NCI-H2227 (cell line): ENCODE data around the gene NDUFS1.
A peak's percentile ranks its signal among the peaks of the same experiment; 100 is the strongest.
"Not testable (repeated sequence)": the region's sequence is repeated elsewhere in the genome, so short reads cannot be mapped to it uniquely, and the experiment has no call there.

ENCODE experiments used
- DNase-seq: peaks from one replicate; lab custom pipeline; 2025; ENCODE audit not compliant: unreplicated experiment; lab: John Stamatoyannopoulos, UW

NDUFS1 gene

DNA sequence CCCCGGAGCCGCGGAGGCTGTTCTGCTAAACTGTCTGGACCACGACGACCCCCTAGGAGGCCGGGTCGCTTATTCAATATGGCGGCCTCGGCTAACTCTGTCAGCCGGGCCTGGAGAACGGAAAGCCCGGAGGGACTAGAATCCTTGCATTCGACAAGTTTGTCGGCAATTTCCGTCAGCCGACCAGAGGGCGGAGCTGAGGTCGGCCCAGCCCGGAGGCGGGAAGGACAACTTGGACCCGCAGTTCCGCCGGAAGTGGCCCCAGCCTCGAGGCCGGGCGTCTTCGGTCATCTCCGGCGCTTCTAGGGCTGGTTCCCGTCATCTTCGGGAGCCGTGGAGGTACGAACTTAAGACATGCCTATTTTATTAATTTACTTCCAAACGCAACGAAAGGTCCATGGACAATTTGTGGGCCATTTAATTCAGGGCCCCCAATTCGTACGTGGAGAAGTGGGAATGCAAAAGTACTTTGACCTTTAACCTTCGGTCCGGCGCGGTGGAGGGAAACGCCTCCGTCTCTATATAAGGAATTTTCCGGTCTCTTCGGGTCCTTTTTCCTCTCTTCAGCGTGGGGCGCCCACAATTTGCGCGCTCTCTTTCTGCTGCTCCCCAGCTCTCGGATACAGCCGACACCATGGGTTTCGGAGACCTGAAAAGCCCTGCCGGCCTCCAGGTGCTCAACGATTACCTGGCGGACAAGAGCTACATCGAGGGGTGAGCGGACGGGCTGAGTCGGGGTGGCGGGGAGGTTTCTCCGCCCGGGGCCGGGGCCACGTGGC lies at the start of gene NDUFS1, which contains the start of gene EEF1B2:
Gene NDUFS1 (minus strand): TSS at position 99 of the 779 bp plus-strand sequence. CDS start 5,766 bp downstream, outside the sequence.
Gene EEF1B2 (plus strand): TSS at position 550 of the 779 bp plus-strand sequence. CDS start 85 bp downstream, at position 635.
- DNase-seq: peak; percentile 100

DNA sequence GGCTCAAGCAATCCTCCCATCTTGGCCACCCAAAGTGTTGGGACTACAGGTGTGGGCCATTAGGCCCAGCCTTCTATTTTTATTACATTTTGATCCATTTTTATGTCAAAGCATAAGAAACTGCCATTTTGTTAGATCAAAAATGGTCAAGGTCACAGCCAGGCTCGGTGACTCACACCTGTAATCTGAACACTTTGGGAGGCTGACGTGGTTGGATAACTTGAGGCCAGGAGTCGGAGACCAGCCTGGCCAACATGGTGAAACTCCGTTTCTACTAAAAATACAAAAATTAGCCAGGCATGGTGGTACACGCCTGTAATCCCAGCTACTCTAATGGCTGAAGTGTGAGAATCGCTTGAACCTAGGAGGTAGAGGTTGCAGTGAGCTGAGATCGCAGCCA lies 49.7 kb upstream of the NDUFS1 start:
- no peak for DNase-seq

DNA sequence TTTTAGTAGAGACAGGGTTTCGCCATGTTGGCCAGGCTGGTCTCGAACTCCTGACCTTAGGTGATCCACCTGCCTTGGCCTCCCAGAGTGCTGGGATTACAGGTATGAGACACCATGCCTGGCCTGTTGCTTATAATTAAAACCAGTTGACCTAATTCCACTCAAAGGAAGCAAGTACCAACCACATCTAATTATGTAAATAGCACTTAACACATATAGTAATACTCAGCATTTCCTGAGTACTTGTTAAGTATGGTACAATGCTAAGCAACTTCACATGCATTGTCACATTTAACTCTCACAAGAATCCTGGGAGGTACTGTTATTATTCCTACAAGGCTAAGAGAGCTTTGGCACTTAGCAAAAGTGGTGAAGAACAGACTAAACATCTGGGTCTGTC lies 48.1 kb upstream of the NDUFS1 start:
- not testable (repeated sequence) for DNase-seq

- DNase-seq: no peak
Measured at GRCh38 chr2:206204710-206205109, 45.5 kb upstream of the NDUFS1 start.

GRCh38 chr2:206203331-206203730 lies 44.1 kb upstream of the NDUFS1 start:
- no peak for DNase-seq

GRCh38 chr2:206202446-206202845 lies 43.2 kb upstream of the NDUFS1 start:
- DNase-seq: no peak

DNA sequence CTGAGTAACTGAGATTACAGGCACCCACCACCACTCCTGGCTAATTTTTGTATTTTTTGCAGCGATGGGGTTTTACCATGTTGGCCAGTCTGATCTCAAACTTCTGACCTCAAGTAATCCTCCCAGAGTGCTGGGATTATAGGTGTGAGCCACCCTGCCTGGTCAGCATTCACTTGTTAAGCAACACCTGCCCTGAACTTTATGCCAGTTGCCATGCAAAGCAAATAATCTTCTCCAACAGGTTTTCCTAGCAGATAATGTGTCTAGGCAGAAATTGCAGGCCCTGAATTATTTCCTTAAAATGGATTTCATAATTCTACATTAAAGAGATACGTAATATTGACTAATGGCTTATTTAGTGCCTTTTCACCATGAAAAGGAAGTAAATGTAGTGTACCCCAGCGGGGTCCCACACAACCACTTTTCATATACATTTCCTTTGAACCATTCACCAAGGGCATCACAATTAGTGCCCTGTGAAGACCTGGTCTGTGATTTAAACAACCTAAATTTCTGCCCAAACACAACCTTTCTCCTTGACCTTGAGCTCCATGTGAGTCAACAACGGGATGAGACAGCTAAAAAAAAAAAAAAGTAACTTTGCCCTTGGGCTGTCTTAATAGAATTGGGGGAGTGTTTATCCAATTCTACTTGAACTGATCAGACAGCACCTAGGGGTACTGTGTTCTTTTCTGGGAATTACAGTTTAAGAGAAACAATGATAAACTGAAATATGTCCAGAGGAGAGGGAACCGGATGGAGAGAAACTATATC lies 42.0 kb upstream of the NDUFS1 start:
- DNase-seq: no peak

GRCh38 chr2:206198677-206199076 lies 39.4 kb upstream of the NDUFS1 start:
- no peak for DNase-seq

- DNase-seq: no peak
Measured at GRCh38 chr2:206193671-206194357, 34.6 kb upstream of the NDUFS1 start.

GRCh38 chr2:206192157-206192556 lies 32.9 kb upstream of the NDUFS1 start:
- DNase-seq: no peak

- no peak for DNase-seq
Measured at GRCh38 chr2:206190689-206191088, 31.4 kb upstream of the NDUFS1 start.

- no peak for DNase-seq
Measured at GRCh38 chr2:206190111-206190510, 30.9 kb upstream of the NDUFS1 start.

GRCh38 chr2:206189691-206190090 lies 30.4 kb upstream of the NDUFS1 start:
- no peak for DNase-seq

DNA sequence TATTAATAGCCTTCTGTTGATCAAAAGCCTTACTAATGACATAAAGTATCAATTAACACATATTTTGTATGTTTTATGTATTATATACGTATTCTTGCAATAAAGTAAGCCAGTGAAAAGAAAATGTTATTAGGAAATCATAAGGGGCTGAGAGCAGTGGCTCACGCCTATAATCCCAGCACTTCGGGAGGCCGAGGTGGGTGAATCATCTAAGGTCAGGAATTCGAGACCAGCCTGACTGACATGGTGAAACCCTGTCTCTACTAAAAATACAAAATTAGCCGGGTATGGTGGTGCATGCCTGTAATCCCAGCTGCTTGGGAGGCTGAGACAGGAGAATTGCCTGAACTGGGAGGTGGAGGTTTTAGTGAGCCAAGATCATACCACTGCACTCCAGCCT lies 22.3 kb upstream of the NDUFS1 start:
- DNase-seq: not testable (repeated sequence)

GRCh38 chr2:206176901-206177300 lies 17.7 kb upstream of the NDUFS1 start:
- no peak for DNase-seq

DNA sequence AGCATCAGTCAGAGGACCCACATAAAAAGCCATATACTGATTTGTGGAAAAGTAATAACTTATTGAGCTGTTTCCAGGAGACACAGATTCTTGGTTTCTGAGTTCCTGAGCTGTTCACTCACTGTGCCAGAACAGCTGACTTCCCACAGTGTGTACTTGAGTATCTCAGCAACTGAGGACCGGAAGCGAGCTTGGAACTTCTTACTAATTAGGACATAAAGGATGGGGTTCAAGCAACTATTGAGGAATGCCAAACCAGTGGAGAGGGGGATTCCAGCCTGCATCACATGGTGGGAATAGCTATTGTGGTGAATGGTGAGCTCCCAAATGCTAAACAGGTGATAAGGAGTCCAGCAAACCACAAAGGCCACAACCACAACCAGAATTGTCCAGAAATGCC lies 16.9 kb upstream of the NDUFS1 start:
- no peak for DNase-seq

GRCh38 chr2:206173147-206173546 lies 13.9 kb upstream of the NDUFS1 start:
- DNase-seq: no peak

DNA sequence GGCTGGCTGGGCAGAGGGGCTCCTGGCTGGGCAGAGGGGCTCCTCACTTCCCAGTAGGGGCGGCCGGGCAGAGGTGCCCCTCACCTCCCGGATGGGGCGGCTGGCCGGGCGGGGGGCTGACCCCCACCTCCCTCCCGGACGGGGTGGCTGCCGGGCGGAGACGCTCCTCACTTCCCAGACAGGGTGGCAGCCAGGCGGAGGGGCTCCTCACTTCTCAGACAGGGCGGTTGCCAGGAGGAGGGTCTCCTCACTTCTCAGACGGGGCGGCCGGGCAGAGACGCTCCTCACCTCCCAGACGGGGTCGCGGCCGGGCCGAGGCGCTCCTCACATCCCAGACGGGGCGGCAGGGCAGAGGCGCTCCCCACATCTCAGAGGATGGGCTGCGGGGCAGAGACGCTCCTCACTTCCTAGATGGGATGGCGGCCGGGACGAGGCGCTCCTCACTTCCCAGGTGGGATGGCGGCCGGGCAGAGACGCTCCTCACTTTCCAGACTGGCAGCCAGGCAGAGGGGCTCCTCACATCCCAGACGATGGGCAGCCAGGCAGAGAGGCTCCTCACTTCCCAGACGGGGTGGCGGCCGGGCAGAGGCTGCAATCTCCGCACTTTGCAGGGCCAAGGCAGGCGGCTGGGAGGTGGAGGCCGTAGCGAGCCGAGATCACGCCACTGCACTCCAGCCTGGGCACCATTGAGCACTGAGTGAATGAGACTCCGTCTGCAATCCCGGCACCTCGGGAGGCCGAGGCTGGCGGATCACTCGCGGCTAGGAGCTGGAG lies 12.6 kb upstream of the NDUFS1 start:
- not testable (repeated sequence) for DNase-seq

GRCh38 chr2:206168230-206168629 lies 9.0 kb upstream of the NDUFS1 start:
- not testable (repeated sequence) for DNase-seq

- peak; percentile 79 for DNase-seq
Measured at GRCh38 chr2:206164261-206164862, 5.1 kb upstream of the NDUFS1 start.
